Left ventricle myocardium inferior (tissue), 1 donor: ENCODE results near the gene RASGRP4. TPM values are rescaled to one million over a fixed set of nuclear protein-coding genes. Genes with fewer than 3 reads are reported as not detected.
"Not testable (repeated sequence)": the region's sequence is repeated elsewhere in the genome, so short reads cannot be mapped to it uniquely, and the experiment has no call there.

Experiments used
- DNase-seq: peaks from one replicate; pipeline ENCODE4 v3.0.0-alpha.2; 2020
- H3K27ac ChIP-seq: fragments of 200-600 bp; replicated peaks from 2 replicates; pipeline ENCODE4 v1.8.0; 2021
- H3K27me3 ChIP-seq: fragments of 200-600 bp; 2 replicates; pipeline ENCODE4 v1.8.0; 2021; ENCODE audit warnings: low read depth
- H3K36me3 ChIP-seq: fragments of 200-600 bp; 2 replicates; pipeline ENCODE4 v1.8.0; 2021
- H3K4me1 ChIP-seq: fragments of 200-600 bp; 2 replicates; pipeline ENCODE4 v1.8.0; 2021
- H3K4me3 ChIP-seq: fragments of 200-600 bp; 2 replicates; pipeline ENCODE4 v1.8.0; 2021; ENCODE audit warnings: mild to moderate bottlenecking, moderate library complexity
- H3K9me3 ChIP-seq: fragments of 200-600 bp; replicated peaks from 2 replicates; pipeline ENCODE4 v1.8.0; 2021
- intact Hi-C: fragments of 100-400 bp; cut with micrococcal nuclease; formaldehyde crosslinking; loops from one replicate; pipeline ENCODE4 v1.11.0; 2022
- total RNA-seq: library from RNA; stranded (reverse); fragmentation: NEBNext Ultra II Directional; extraction: Animal tissue kit (Norgen Biotek cat#: 25700); gene quantifications from one replicate; pipeline ENCODE4 v1.2.1, GENCODE V29; 2021
- TF ChIP-seq, protein P1 (sequence below): fragments of 200-600 bp; IDR thresholded peaks from 2 replicates; pipeline ENCODE4 v1.8.0; 2021; ENCODE audit warnings: antibody characterized with exemption, mild to moderate bottlenecking, borderline replicate concordance
- donor health status: DM: no; HTN: yes; CAD: no; lungs with severe emphysema.

RASGRP4 gene
- total RNA-seq, 1 donor from 2014 or later: 1.5 TPM

DNA sequence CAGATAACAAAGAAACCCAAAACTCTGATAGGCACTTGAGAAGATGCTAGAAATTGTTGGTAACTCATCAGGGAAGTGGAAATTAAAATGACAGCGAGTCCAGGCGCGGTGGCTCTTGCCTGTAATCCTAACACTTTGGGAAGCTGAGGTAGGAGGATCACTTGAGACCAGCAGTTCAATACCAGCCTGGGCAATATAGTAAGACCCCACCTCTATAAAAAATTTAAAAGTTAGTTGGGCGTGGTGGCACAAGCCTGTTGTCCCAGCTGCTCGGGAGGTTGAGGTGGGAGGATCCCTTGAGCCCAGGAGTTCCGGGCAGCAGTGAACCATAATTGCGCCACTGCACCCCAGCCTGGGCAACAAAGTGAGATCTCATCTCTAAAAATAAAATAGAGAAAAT, 4.9 kb upstream of the RASGRP4 start:
- Histone ChIP-seq H3K36me3 (no peaks in the 10 kb centered on the region), H3K9me3 (no peaks in the 10 kb centered on the region), H3K4me3 (no peak overlapping the region), H3K4me1 (peaks cover 8% of the 10 kb centered on the region), H3K27ac (no peak overlapping the region), H3K27me3 (peaks cover 53% of the 10 kb centered on the region)
- no peak for DNase-seq
- intact Hi-C loops: no loop called here
- TF ChIP-seq, protein P1, sequence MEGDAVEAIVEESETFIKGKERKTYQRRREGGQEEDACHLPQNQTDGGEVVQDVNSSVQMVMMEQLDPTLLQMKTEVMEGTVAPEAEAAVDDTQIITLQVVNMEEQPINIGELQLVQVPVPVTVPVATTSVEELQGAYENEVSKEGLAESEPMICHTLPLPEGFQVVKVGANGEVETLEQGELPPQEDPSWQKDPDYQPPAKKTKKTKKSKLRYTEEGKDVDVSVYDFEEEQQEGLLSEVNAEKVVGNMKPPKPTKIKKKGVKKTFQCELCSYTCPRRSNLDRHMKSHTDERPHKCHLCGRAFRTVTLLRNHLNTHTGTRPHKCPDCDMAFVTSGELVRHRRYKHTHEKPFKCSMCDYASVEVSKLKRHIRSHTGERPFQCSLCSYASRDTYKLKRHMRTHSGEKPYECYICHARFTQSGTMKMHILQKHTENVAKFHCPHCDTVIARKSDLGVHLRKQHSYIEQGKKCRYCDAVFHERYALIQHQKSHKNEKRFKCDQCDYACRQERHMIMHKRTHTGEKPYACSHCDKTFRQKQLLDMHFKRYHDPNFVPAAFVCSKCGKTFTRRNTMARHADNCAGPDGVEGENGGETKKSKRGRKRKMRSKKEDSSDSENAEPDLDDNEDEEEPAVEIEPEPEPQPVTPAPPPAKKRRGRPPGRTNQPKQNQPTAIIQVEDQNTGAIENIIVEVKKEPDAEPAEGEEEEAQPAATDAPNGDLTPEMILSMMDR: no peak

DNA sequence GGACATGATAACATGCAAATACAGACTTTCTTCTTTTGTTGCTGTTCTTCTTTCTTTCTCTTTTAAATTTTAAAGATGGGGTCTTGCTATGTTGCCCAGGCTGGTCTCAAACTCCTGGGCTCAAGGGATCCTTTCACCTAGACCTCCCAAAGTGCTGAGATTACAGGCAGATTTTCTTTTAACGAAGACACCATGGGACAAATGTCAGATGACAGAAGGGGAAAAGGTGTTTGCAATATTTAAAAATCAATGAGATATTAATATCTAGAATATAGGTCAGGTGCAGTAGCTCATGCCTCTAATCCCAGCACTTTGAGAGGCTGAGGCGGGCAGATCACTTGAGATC, 3.8 kb upstream of the RASGRP4 start:
- peaks cover 53% of the 10 kb centered on the region for H3K27me3 ChIP-seq
- no peak overlapping the region for H3K4me3 ChIP-seq
- intact Hi-C loops: no loop called here
- H3K4me1 ChIP-seq: peaks cover 10% of the 10 kb centered on the region
- no peaks in the 10 kb centered on the region for H3K36me3 ChIP-seq
- TF ChIP-seq, protein P1: no peak
- no peaks in the 10 kb centered on the region for H3K9me3 ChIP-seq
- no peak overlapping the region for H3K27ac ChIP-seq
- no peak for DNase-seq

DNA sequence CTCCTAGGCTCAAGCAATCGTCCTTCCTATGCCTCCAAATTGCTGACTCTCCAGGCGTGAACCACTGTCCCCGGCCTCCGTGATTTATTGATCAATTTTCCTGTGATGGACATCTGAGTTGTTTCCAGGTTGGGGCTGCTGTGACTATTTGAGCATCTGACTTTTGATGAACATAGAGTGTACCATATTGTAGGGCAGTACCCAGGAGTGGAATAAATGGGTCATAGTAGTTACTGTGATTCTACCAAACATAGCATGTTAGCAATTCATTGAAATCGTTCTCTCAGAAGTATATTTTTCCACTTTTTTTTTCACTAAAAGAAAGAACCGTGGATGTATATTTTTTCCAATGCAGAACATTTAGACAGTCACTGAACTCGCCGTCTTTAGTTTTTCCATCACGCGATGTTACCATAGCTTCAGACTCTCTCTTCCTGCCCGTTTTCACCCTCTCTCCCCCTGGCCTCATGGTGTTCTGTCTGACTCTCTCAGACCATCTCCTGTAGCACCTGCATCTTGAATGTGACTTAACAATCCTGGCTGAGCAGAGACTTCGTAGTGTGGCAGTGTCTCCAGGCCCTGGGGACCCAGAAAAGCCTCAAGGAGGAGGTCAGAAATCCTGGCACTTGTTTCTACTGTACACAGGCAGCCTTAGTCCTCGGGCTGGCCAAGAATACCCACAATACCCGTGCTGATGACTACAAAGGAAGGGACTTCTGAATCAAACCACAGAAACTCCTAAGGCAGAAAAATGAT, 3.2 kb upstream of the RASGRP4 start:
- no peaks in the 10 kb centered on the region for H3K9me3 ChIP-seq
- DNase-seq: no peak
- no peak overlapping the region for H3K27ac ChIP-seq
- intact Hi-C loops: no loop called here
- peaks cover 10% of the 10 kb centered on the region for H3K4me1 ChIP-seq
- H3K36me3 ChIP-seq: no peaks in the 10 kb centered on the region
- H3K27me3 ChIP-seq: peaks cover 53% of the 10 kb centered on the region
- TF ChIP-seq, protein P1: no peak
- no peak overlapping the region for H3K4me3 ChIP-seq

DNA sequence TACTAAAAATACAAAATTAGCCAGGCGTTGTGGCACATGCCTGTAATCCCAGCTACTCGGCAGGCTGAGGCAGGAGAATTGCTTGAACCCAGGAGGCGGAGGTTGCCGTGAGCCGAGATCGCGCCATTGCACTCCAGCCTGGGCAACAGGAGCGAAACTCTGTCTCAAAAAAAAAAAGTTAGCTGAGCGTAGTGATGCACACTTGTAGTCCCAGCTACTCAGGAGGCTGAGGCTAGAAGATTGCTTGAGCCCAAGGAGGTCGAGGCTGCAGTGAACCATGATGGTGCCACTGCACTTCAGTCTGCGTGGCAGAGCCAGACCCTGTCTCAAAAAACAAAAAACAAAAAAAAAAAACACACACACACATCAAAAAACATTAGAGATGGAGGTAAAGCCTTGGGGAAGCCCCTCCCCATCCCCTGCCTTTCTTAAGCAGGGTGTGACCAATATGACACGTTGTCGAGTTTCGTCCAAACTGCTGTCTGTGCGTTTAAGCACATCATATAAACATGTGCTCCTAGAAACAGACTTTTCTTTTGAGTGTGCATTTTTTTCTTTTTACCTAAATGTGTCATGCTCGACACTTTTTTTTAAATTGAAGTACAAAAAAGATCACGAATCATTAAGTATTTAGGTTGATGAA, 1.1 kb upstream of the RASGRP4 start:
- H3K36me3 ChIP-seq, H3K27ac ChIP-seq, DNase-seq, H3K4me1 ChIP-seq, intact Hi-C loops, H3K4me3 ChIP-seq, H3K9me3 ChIP-seq: not testable (repeated sequence)
- peaks cover 53% of the 10 kb centered on the region for H3K27me3 ChIP-seq

DNA sequence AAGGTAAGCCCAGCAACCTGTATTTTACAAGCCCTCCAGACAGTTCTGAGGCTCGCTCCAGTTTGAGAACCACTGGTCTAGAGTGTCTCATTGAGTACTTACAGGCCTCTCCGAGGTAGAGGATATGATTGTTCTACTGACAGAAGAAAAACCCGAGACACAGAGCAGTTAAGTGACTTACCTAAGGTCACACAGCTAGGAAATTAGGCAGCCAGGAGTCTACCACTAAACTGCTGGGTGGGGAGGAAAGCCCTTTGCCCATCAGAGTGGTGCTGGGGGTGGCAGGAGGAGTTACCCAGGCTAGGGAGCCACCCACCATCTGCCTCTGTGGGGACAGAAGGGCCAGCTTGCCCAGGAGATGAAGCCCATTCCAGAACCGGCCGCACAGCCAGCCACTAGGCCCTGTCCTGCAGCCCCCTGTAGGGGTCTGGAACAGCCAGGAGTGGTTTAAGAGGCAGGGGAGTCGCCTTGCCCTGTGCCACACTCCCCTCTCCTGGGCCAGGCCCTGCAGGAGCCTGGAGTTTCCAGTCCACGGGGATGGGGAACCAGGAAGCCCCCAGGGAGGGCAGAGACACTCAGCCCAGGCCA, 703 bp downstream of the RASGRP4 start:
- H3K36me3 ChIP-seq: no peaks in the 10 kb centered on the region
- intact Hi-C loops: no loop called here
- H3K27me3 ChIP-seq: peaks cover 62% of the 10 kb centered on the region
- no peak overlapping the region for H3K27ac ChIP-seq
- TF ChIP-seq, protein P1: no peak
- H3K4me1 ChIP-seq: peaks cover 5% of the 10 kb centered on the region
- no peak for DNase-seq
- no peaks in the 10 kb centered on the region for H3K9me3 ChIP-seq
- H3K4me3 ChIP-seq: peak overlapping the region; percentile 46

DNA sequence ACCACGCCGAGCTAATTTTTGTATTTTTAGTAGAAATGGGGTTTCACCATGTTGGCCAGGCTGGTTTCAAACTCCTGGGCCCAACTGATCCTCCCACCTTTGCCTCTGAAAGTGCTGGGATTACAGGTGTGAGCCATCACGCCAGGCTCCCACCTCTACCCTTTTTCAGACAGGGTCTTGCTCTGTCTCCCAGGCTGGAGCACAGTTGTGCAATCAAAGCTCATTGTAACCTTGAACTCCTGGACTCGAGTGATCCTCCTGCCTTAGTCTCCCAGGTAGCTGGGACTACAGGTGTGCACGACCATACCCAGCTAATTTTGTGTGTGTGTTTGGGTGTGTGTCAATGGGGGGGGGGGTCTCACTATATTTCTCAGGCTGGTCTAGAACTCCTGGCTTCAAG, 1.7 kb downstream of the RASGRP4 start:
- no peak for DNase-seq
- peaks cover 5% of the 10 kb centered on the region for H3K4me1 ChIP-seq
- no peak overlapping the region for H3K27ac ChIP-seq
- peaks cover 72% of the 10 kb centered on the region for H3K27me3 ChIP-seq
- H3K36me3 ChIP-seq: no peaks in the 10 kb centered on the region
- TF ChIP-seq, protein P1: no peak
- no peak overlapping the region for H3K4me3 ChIP-seq
- H3K9me3 ChIP-seq: no peaks in the 10 kb centered on the region
- intact Hi-C loops: no loop called here
